B cell (primary cell): ENCODE results near the gene CD79A.

Experiments used
- EZH2 ChIP-seq: IDR thresholded peaks from 2 replicates; pipeline ENCODE4 v1.6.1; 2012; ENCODE audit warnings: borderline replicate concordance, low read depth, mild to moderate bottlenecking, moderate library complexity, low read length; ENCODE audit not compliant: insufficient read depth, poor library complexity, severe bottlenecking
- TF ChIP-seq, protein P1 (sequence below): fragments of 200-600 bp; IDR thresholded peaks from one replicate; pipeline ENCODE4 v1.8.0; 2022; ENCODE audit warnings: antibody characterized with exemption, mild to moderate bottlenecking

DNA sequence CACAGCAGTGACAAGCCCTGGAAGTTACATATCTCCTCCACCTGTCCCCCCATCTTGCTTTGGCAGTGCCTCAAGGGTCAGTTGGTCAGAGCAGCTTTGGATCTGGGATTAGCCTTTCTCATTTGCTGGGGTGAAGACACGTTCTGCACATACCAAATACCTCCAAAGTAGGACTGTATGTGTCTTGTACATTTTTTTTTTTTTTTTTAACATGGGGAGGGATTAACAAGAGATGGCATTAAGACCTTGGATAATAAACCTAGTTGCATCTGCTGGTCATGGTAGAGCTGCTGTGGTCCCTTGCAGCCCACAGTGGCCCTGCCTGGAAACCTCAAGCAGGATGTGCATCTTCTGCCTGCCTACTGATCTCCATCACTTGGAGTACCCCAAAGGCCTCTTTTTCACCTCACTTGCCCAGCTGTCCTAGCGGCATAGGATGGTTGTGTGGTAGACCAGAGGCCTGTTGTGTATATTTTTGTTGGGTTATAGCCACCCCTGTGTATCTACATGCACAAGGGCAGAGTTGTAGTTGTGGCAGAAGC, 14.6 kb upstream of the CD79A start:
- TF ChIP-seq, protein P1, sequence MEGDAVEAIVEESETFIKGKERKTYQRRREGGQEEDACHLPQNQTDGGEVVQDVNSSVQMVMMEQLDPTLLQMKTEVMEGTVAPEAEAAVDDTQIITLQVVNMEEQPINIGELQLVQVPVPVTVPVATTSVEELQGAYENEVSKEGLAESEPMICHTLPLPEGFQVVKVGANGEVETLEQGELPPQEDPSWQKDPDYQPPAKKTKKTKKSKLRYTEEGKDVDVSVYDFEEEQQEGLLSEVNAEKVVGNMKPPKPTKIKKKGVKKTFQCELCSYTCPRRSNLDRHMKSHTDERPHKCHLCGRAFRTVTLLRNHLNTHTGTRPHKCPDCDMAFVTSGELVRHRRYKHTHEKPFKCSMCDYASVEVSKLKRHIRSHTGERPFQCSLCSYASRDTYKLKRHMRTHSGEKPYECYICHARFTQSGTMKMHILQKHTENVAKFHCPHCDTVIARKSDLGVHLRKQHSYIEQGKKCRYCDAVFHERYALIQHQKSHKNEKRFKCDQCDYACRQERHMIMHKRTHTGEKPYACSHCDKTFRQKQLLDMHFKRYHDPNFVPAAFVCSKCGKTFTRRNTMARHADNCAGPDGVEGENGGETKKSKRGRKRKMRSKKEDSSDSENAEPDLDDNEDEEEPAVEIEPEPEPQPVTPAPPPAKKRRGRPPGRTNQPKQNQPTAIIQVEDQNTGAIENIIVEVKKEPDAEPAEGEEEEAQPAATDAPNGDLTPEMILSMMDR: no peak
- TF ChIP-seq EZH2: no peak
